Natural killer cell (primary cell): ENCODE results near the gene AGA. TPM values are rescaled to one million over a fixed set of nuclear protein-coding genes. Genes with fewer than 3 reads are reported as not detected.

Experiments
- ATAC-seq, 3 donors: fragments of 150-1000 bp in 2 of 3; fragments of 200-7000 bp in 1 of 3; cut with Tn5 transposase; 1 replicate in 1 of 3; 2 replicates in 2 of 3; pipeline ENCODE4 v1.10.0; 2021; ENCODE audit warnings: mild to moderate bottlenecking in 2 of 3, moderate library complexity in 2 of 3
- DNase-seq, 2 donors: peaks; one replicate each; pipeline versions ENCODE4 v3.0.0 to v3.0.0-alpha.2; 2013 to 2021; ENCODE audit warnings: mixed read lengths in 1 of 2
- H3K27ac ChIP-seq: one replicate; pipeline ENCODE4 v1.5.1; 2013; ENCODE audit warnings: mild to moderate bottlenecking, low read length
- H3K27me3 ChIP-seq: one replicate; pipeline ENCODE4 v1.6.1; 2013; ENCODE audit warnings: low read length; ENCODE audit not compliant: control insufficient read depth, insufficient read depth
- H3K36me3 ChIP-seq: one replicate; pipeline ENCODE4 v1.6.1; 2013; ENCODE audit warnings: low read length; ENCODE audit not compliant: control insufficient read depth, insufficient read depth
- H3K4me1 ChIP-seq: one replicate; pipeline ENCODE4 v1.6.1; 2013; ENCODE audit warnings: low read length; ENCODE audit not compliant: control insufficient read depth, insufficient read depth
- H3K4me3 ChIP-seq: one replicate; pipeline ENCODE4 v1.5.1; 2013; ENCODE audit warnings: low read length
- H3K9me3 ChIP-seq: one replicate; pipeline ENCODE4 v1.6.1; 2013; ENCODE audit warnings: low read length; ENCODE audit not compliant: control insufficient read depth, insufficient read depth
- H3K27ac Mint-ChIP-seq, 2 donors: one replicate each; pipeline ENCODE4 v1.8.0; 2022; ENCODE audit warnings: mild to moderate bottlenecking in 2 of 2, mixed read lengths in 2 of 2, moderate library complexity in 1 of 2
- H3K27me3 Mint-ChIP-seq, 2 donors: one replicate each; pipeline ENCODE4 v1.8.0; 2022; ENCODE audit warnings: low read depth in 2 of 2, mixed read lengths in 2 of 2
- H3K36me3 Mint-ChIP-seq: one replicate; pipeline ENCODE4 v1.8.0; 2022; ENCODE audit warnings: mixed read lengths
- H3K4me1 Mint-ChIP-seq, 2 donors: one replicate each; pipeline ENCODE4 v1.8.0; 2022; ENCODE audit warnings: mixed read lengths in 2 of 2
- H3K4me3 Mint-ChIP-seq: one replicate; pipeline ENCODE4 v1.8.0; 2022; ENCODE audit warnings: mild to moderate bottlenecking, moderate library complexity, mixed read lengths
- H3K9me3 Mint-ChIP-seq, 2 donors: one replicate each; pipeline ENCODE4 v1.8.0; 2022; ENCODE audit warnings: mixed read lengths in 2 of 2
- WGBS: methylation state at CpG from one replicate; pipeline ENCODE4 v1.1.7; 2013; ENCODE audit warnings: missing lambda C conversion rate; ENCODE audit not compliant: insufficient coverage; 5-methylcytosine and 5-hydroxymethylcytosine counted together
- intact Hi-C: fragments of 100-400 bp; cut with micrococcal nuclease; formaldehyde crosslinking; loops from one replicate; pipeline ENCODE4 v1.14.2; 2022
- total RNA-seq, 4 donors: library from RNA; stranded (reverse); fragments of 120-200 nt in 1 of 4; gene quantifications; one replicate each; pipeline versions ENCODE4 v1.2.3 to v1.2.4, GENCODE V29; 2013 to 2022
- TF ChIP-seq, protein P1 (sequence below): fragments of 200-600 bp; IDR thresholded peaks from one replicate; pipeline ENCODE4 v1.8.0; 2022; ENCODE audit warnings: antibody characterized with exemption

AGA gene
- total RNA-seq, 3 donors from 2014 or later (not counting 1 experiment from before 2014, with no cell fraction given) = 15.7 to 16.9 (median 16.6) TPM

DNA sequence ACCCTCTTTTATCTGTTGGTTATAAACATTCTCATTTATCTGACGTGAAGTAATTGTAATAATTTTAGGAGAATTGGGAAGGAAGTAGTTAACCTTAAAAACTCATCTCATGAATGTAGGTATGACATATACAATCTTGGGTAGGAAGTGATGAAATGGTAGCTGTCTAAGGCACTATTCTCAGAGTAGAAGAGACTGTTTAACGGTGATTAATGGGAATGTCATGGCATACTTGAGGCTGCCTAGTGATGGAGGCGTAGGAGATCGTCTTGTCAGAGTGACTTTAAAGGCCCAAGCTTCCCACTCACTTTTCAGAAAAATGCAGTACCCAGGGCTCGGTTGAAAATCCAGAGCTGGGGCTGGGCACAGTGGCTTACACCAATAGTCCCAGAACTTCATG, 19.4 kb upstream of the AGA start:
- no peaks in the 10 kb centered on the region for H3K4me1 Mint-ChIP-seq
- Histone ChIP-seq H3K4me3 (no peak overlapping the region), H3K27ac (no peak overlapping the region), H3K27me3 (no peaks in the 10 kb centered on the region), H3K4me1 (no peaks in the 10 kb centered on the region), H3K36me3 (no peaks in the 10 kb centered on the region), H3K9me3 (no peaks in the 10 kb centered on the region)
- 93% methylated on average over 3 of the region's 5 CpGs for WGBS
- no peaks in the 10 kb centered on the region for H3K36me3 Mint-ChIP-seq
- no peak overlapping the region for H3K4me3 Mint-ChIP-seq
- no peak overlapping the region for H3K27ac Mint-ChIP-seq
- ATAC-seq (no peak), DNase-seq (no peak)
- no peaks in the 10 kb centered on the region for H3K27me3 Mint-ChIP-seq
- H3K9me3 Mint-ChIP-seq = no peaks in the 10 kb centered on the region
- TF ChIP-seq, protein P1, sequence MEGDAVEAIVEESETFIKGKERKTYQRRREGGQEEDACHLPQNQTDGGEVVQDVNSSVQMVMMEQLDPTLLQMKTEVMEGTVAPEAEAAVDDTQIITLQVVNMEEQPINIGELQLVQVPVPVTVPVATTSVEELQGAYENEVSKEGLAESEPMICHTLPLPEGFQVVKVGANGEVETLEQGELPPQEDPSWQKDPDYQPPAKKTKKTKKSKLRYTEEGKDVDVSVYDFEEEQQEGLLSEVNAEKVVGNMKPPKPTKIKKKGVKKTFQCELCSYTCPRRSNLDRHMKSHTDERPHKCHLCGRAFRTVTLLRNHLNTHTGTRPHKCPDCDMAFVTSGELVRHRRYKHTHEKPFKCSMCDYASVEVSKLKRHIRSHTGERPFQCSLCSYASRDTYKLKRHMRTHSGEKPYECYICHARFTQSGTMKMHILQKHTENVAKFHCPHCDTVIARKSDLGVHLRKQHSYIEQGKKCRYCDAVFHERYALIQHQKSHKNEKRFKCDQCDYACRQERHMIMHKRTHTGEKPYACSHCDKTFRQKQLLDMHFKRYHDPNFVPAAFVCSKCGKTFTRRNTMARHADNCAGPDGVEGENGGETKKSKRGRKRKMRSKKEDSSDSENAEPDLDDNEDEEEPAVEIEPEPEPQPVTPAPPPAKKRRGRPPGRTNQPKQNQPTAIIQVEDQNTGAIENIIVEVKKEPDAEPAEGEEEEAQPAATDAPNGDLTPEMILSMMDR = no peak
- intact Hi-C loops = no loop called here

DNA sequence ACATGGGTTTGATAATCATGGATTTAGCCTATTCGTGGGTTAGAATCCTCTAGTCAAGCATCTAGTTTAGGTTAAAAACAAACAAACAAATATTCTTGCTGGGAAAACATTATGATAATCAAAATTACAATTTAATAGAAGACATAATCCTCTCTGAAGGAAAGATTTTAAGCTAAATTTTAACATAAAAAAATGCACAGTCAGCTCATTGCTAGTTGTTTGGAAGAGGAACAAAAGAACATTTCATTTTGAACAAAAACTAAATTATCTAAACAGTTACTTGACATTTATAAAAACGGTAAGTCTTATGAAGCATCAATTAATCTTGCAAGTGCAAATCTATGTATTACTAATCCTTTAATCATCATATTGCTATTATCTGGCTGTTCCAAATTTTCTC, 18.2 kb upstream of the AGA start:
- Mint-ChIP-seq H3K4me3 (no peak overlapping the region), H3K9me3 (no peaks in the 10 kb centered on the region), H3K27ac (no peak overlapping the region), H3K4me1 (no peaks in the 10 kb centered on the region), H3K27me3 (no peaks in the 10 kb centered on the region), H3K36me3 (no peaks in the 10 kb centered on the region)
- Histone ChIP-seq H3K9me3 (no peaks in the 10 kb centered on the region), H3K27me3 (no peaks in the 10 kb centered on the region), H3K36me3 (no peaks in the 10 kb centered on the region), H3K27ac (no peak overlapping the region), H3K4me3 (no peak overlapping the region), H3K4me1 (no peaks in the 10 kb centered on the region)
- DNase-seq = no peak
- 100% methylated on average over 1 of the region's 2 CpGs for WGBS
- TF ChIP-seq, protein P1 = no peak
- ATAC-seq = no peak
- intact Hi-C loops = no loop called here

DNA sequence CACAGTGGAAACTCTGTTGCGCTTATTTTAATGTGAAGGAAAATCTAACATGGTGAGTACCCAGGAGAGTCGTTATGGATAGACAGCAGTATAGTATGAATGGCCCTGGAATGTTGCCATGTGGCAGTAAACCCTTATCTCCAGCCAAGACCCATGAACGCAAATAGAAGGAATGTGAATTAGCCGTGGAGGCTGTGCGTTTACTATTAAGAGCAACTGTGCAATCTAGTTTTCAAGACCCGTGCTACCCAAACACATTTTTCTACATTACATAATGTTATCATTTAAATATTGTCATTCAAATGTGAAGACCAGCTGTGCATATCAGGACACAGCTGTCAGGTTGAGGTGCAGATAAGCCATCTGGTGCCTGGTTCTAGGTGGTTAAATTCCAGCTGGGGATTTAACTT, 13.3 kb upstream of the AGA start:
- no peak overlapping the region for H3K4me3 ChIP-seq
- Mint-ChIP-seq H3K27me3 (no peaks in the 10 kb centered on the region), H3K36me3 (no peaks in the 10 kb centered on the region), H3K4me1 (no peaks in the 10 kb centered on the region), H3K4me3 (no peak overlapping the region), H3K27ac (no peak overlapping the region), H3K9me3 (no peaks in the 10 kb centered on the region)
- 88% methylated on average over 4 of the region's 6 CpGs for WGBS
- H3K36me3 ChIP-seq = no peaks in the 10 kb centered on the region
- intact Hi-C loops = no loop called here
- no peak for DNase-seq
- TF ChIP-seq, protein P1 = no peak
- H3K9me3 ChIP-seq = no peaks in the 10 kb centered on the region
- H3K27ac ChIP-seq = no peak overlapping the region
- ATAC-seq = no peak
- no peaks in the 10 kb centered on the region for H3K4me1 ChIP-seq
- H3K27me3 ChIP-seq = no peaks in the 10 kb centered on the region

DNA sequence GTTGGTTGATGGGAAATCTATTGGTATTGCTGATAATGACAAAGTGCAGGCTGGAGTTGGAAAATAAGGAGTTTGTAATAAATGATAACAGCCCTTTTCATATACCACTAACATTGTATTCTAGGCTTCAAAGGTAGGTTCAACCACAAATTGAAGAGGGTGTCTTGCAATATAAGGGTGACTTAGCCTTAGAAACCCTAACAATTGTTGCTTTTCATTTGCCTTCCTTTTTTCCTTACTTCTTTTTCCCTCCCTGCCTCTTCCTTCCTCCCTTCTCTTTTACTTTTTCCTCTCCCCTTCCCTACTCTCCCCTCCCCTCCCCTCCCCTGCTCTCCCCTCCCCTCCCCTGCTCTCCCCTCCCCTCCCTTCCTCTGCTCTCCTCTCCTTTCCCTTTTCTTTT, 10.9 kb upstream of the AGA start:
- no peaks in the 10 kb centered on the region for H3K36me3 ChIP-seq
- H3K36me3 Mint-ChIP-seq = no peaks in the 10 kb centered on the region
- no peak overlapping the region for H3K4me3 ChIP-seq
- intact Hi-C loops = no loop called here
- ATAC-seq (no peak), DNase-seq (no peak)
- no peaks in the 10 kb centered on the region for H3K4me1 Mint-ChIP-seq
- H3K9me3 ChIP-seq = no peaks in the 10 kb centered on the region
- no peak overlapping the region for H3K27ac ChIP-seq
- no peak overlapping the region for H3K27ac Mint-ChIP-seq
- H3K9me3 Mint-ChIP-seq = no peaks in the 10 kb centered on the region
- no peak overlapping the region for H3K4me3 Mint-ChIP-seq
- no peaks in the 10 kb centered on the region for H3K27me3 ChIP-seq
- H3K27me3 Mint-ChIP-seq = no peaks in the 10 kb centered on the region
- no peaks in the 10 kb centered on the region for H3K4me1 ChIP-seq
- TF ChIP-seq, protein P1 = no peak
